Fibroblast of skin of abdomen (primary cell): ENCODE measurements around the gene NUMA1.
A peak's percentile ranks its signal among the peaks of the same experiment; 100 is the strongest.

Experiments used
- DNase-seq: peaks from one replicate; pipeline ENCODE4 v3.0.0-alpha.2; 2013

NUMA1 gene

GRCh38 chr11:72100462-72100861 is 20.1 kb upstream of the NUMA1 start:
- DNase-seq, result no peak

- no peak for DNase-seq
Measured at GRCh38 chr11:72100009-72100408, 19.7 kb upstream of the NUMA1 start.

- DNase-seq, result no peak
Measured at GRCh38 chr11:72098741-72099140, 18.4 kb upstream of the NUMA1 start.

GRCh38 chr11:72091292-72091691 is 10.9 kb upstream of the NUMA1 start:
- peak; percentile 61 for DNase-seq

GRCh38 chr11:72088076-72088808 is 7.9 kb upstream of the NUMA1 start:
- DNase-seq, result no peak

- DNase-seq, result no peak
Measured at GRCh38 chr11:72085621-72086351, 5.4 kb upstream of the NUMA1 start.

GRCh38 chr11:72084965-72085364 is 4.6 kb upstream of the NUMA1 start:
- no peak for DNase-seq

- no peak for DNase-seq
Measured at GRCh38 chr11:72084076-72084475, 3.7 kb upstream of the NUMA1 start.

- DNase-seq, result no peak
Measured at GRCh38 chr11:72083414-72083813, 3.1 kb upstream of the NUMA1 start.

- no peak for DNase-seq
Measured at GRCh38 chr11:72081821-72082453, 1.6 kb upstream of the NUMA1 start.

GRCh38 chr11:72081184-72081644 is 872 bp upstream of the NUMA1 start:
- DNase-seq, result no peak

GRCh38 chr11:72079819-72080325 is 470 bp downstream of the NUMA1 start:
- no peak for DNase-seq

- no peak for DNase-seq
Measured at GRCh38 chr11:72078477-72078876, 1.9 kb downstream of the NUMA1 start.

GRCh38 chr11:72075756-72076155 is 4.6 kb downstream of the NUMA1 start:
- no peak for DNase-seq

GRCh38 chr11:72075109-72075508 is 5.2 kb downstream of the NUMA1 start:
- peak; percentile 37 for DNase-seq

- peak; percentile 82 for DNase-seq
Measured at GRCh38 chr11:72072348-72072747, 8.0 kb downstream of the NUMA1 start.

- no peak for DNase-seq
Measured at GRCh38 chr11:72070491-72070890, 9.9 kb downstream of the NUMA1 start.

- DNase-seq, result peak; percentile 66
Measured at GRCh38 chr11:72069787-72070251, 10.5 kb downstream of the NUMA1 start.

GRCh38 chr11:72069200-72069599 is 11.1 kb downstream of the NUMA1 start:
- no peak for DNase-seq

GRCh38 chr11:72067676-72068075 is 12.7 kb downstream of the NUMA1 start:
- no peak for DNase-seq

GRCh38 chr11:72067266-72067665 is 13.1 kb downstream of the NUMA1 start:
- DNase-seq, result no peak

GRCh38 chr11:72066855-72067254 is 13.5 kb downstream of the NUMA1 start:
- DNase-seq, result no peak

GRCh38 chr11:72061739-72062396 is 18.5 kb downstream of the NUMA1 start:
- DNase-seq, result no peak
